GM18526 (cell line): ENCODE results near the gene VRTN.

Source experiments
- POLR2A ChIP-seq: IDR thresholded peaks from 3 replicates; pipeline ENCODE4 v1.6.1; 2011; ENCODE audit not compliant: insufficient read length; ENCODE audit errors: extremely low read depth

Gene VRTN

GRCh38 chr14:74405663-74406062, 57.4 kb downstream of the VRTN start:
- TF ChIP-seq POLR2A = no peak

GRCh38 chr14:74407021-74407800, 58.9 kb downstream of the VRTN start:
- TF ChIP-seq POLR2A = no peak

GRCh38 chr14:74407801-74408154, 59.5 kb downstream of the VRTN start:
- no peak for TF ChIP-seq POLR2A

GRCh38 chr14:74408870-74409269, 60.6 kb downstream of the VRTN start:
- TF ChIP-seq POLR2A = no peak

GRCh38 chr14:74409441-74409840, 61.2 kb downstream of the VRTN start:
- no peak for TF ChIP-seq POLR2A
